ENCODE measurements around the gene HPRT1.

DNA sequence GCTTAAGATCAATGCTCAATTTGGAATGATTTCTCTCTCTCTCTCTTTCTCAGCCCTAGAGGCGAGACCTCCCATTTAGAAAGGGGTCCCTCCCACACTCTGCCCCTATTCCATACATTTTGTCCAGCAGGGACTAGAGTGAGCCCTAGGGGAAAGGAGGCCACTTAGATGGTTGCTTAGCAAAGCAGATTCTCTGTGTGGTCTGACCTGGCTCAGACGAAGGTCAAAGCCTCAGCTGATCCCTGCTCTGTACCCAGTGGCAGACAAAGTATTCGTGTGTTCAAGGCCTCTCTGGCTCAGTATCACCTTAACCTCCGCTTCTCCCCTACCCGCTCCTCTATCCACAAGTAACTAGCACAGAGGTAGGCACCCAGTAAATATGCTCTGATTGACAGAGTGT, 78.4 kb downstream of the HPRT1 start:
- TF ChIP-seq, protein P1, sequence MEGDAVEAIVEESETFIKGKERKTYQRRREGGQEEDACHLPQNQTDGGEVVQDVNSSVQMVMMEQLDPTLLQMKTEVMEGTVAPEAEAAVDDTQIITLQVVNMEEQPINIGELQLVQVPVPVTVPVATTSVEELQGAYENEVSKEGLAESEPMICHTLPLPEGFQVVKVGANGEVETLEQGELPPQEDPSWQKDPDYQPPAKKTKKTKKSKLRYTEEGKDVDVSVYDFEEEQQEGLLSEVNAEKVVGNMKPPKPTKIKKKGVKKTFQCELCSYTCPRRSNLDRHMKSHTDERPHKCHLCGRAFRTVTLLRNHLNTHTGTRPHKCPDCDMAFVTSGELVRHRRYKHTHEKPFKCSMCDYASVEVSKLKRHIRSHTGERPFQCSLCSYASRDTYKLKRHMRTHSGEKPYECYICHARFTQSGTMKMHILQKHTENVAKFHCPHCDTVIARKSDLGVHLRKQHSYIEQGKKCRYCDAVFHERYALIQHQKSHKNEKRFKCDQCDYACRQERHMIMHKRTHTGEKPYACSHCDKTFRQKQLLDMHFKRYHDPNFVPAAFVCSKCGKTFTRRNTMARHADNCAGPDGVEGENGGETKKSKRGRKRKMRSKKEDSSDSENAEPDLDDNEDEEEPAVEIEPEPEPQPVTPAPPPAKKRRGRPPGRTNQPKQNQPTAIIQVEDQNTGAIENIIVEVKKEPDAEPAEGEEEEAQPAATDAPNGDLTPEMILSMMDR (IDR thresholded peaks at IDR 0.05): no peak
- TF ChIP-seq POLR2A (IDR thresholded peaks at IDR 0.05): no peak

Data from uterus (tissue), 2 donors.